Stimulated activated effector memory CD8-positive, alpha-beta T cell treated with anti-CD3 and anti-CD28 coated beads, Interleukin-12 subunit alpha, Interleukin-12 subunit beta, amount 100 ng/mL, for 72 hours (primary cell): ENCODE results near the gene TBC1D32.
"Not testable (repeated sequence)": the region's sequence is repeated elsewhere in the genome, so short reads cannot be mapped to it uniquely, and the experiment has no call there.

Experiments
- ATAC-seq: fragments of 150-1000 bp; cut with Tn5 transposase; 2 replicates; pipeline ENCODE4 v1.10.0; 2021
- DNase-seq, 2 donors: peaks; one replicate each; pipeline ENCODE4 v3.0.0; 2021 to 2022; ENCODE audit warnings: low spot score in 2 of 2
- H3K27ac Mint-ChIP-seq: one replicate; pipeline ENCODE4 v1.8.0; 2022; ENCODE audit warnings: mild to moderate bottlenecking, mixed read lengths
- H3K36me3 Mint-ChIP-seq: one replicate; pipeline ENCODE4 v1.8.0; 2022; ENCODE audit warnings: mild to moderate bottlenecking, mixed read lengths
- H3K4me1 Mint-ChIP-seq: one replicate; pipeline ENCODE4 v1.8.0; 2022; ENCODE audit warnings: mixed read lengths
- H3K4me3 Mint-ChIP-seq: one replicate; pipeline ENCODE4 v1.8.0; 2022; ENCODE audit warnings: mild to moderate bottlenecking, mixed read lengths
- H3K9me3 Mint-ChIP-seq: one replicate; pipeline ENCODE4 v1.8.0; 2022; ENCODE audit warnings: mixed read lengths

The TBC1D32 gene

DNA sequence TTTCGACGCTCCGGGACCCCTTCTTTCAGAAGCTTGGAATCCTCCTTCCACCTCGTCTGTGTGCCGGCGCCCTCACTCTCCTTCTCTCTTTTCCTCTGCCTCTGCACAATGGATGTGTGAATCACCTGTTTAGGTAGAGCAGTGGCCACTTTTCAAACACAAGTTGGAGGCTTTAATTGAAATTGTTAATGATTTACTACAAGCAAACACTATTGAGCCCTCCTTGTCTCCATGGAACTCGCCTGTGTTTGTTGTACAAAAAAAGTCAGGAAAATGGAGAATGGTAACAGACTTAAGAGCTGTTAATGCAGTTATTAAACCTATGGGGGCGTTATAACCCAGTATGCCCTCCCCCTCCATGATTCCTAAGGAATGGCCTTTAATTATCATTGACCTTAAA lies 290.6 kb downstream of the TBC1D32 start:
- not testable (repeated sequence) for H3K4me1 Mint-ChIP-seq, H3K36me3 Mint-ChIP-seq, H3K4me3 Mint-ChIP-seq, ATAC-seq, H3K27ac Mint-ChIP-seq, DNase-seq, H3K9me3 Mint-ChIP-seq

DNA sequence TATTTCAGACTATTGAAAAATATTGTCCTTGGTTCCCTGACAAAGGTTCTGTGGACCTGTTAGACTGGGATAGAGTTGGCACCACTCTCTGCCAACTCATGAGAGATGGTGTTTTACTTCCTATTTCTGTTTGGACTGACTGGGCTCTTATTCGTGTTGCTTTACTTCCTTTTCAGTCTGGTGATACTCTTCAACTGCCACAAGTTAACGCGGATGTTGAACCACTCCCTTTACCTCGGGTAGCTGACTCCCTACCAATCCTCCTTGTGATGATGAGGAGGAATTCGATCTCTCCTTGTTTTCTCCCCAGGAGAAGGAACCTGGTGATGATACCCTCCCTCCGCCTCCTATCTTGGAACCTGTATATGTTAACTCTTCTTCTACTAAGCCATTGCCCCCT lies 291.1 kb downstream of the TBC1D32 start:
- H3K4me3 Mint-ChIP-seq, H3K9me3 Mint-ChIP-seq, ATAC-seq, H3K27ac Mint-ChIP-seq, H3K4me1 Mint-ChIP-seq, DNase-seq, H3K36me3 Mint-ChIP-seq: not testable (repeated sequence)

- Mint-ChIP-seq H3K4me3 (no peak overlapping the region), H3K36me3 (no peaks in the 10 kb centered on the region), H3K4me1 (no peaks in the 10 kb centered on the region), H3K27ac (no peak overlapping the region), H3K9me3 (peaks cover 10% of the 10 kb centered on the region)
- no peak for ATAC-seq
- no peak for DNase-seq
Measured at GRCh38 chr6:121042766-121043165, 291.5 kb downstream of the TBC1D32 start.

GRCh38 chr6:121040831-121041230 lies 293.4 kb downstream of the TBC1D32 start:
- ATAC-seq (no peak), DNase-seq (no peak)
- H3K36me3 Mint-ChIP-seq = no peaks in the 10 kb centered on the region
- no peak overlapping the region for H3K27ac Mint-ChIP-seq
- H3K4me3 Mint-ChIP-seq = no peak overlapping the region
- H3K9me3 Mint-ChIP-seq = peaks cover 10% of the 10 kb centered on the region
- H3K4me1 Mint-ChIP-seq = no peaks in the 10 kb centered on the region

DNA sequence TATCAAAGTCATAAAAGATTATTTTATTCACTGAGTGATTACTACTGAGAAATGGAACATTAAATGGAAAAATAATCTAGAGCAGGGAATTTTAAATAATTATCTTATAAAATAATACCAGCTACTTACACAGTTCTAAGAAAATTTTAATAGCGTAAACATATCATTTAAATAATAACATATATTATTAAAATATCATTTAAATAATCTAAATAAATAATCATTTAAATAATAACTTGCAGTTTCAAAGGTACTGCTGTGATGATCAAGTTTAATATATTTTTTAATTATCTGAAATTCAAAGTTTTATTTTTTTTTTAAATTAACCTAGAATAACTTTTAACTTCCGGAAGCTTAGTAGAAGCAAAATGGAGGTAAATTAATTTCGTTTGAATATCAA lies 301.2 kb downstream of the TBC1D32 start:
- DNase-seq (no peak), ATAC-seq (no peak)
- Mint-ChIP-seq H3K36me3 (no peaks in the 10 kb centered on the region), H3K4me3 (no peak overlapping the region), H3K4me1 (no peaks in the 10 kb centered on the region), H3K9me3 (no peaks in the 10 kb centered on the region), H3K27ac (no peak overlapping the region)

DNA sequence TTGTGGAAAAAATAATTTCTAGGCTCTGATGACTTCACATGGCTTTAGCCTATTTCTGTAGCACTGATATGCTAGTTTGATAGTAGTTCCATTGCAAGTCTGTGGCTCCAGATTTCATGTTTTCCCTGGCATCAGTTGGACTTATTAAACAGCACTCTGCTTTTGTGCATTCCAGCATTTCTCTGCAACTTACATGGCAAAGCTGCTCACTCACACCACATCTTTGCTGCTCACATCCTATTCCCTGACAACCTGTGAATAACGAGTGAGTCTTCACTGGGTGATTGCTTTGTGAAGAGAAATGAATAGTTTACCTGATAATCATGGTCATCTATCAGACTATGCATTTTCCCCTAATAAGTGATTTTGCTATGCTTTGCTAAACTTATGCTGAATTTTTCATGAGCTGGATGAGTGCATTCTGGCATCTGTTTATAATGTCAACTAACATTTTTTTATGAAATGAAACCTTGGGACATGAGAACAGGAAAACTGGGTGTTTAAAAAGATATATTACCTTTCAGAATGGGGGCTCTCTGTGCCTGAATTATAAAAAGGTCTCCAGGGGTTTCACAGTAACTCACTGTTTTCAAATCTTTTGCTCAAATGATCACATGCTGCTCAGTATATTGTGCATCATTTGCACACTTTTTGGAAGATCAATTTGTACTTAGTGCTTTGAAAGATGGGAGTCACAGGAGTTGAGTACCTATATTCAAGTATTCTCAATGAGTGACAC lies 301.8 kb downstream of the TBC1D32 start:
- no peak overlapping the region for H3K4me3 Mint-ChIP-seq
- no peak overlapping the region for H3K27ac Mint-ChIP-seq

More for the DNA sequence above, 301.8 kb downstream of the TBC1D32 start:
- H3K4me1 Mint-ChIP-seq = no peaks in the 10 kb centered on the region
- no peak for ATAC-seq
- H3K36me3 Mint-ChIP-seq = no peaks in the 10 kb centered on the region
- H3K9me3 Mint-ChIP-seq = no peaks in the 10 kb centered on the region
- DNase-seq = no peak
